NCI-H1105 (cell line): ENCODE results near the gene LCNL1.
"Not testable (repeated sequence)": the region's sequence is repeated elsewhere in the genome, so short reads cannot be mapped to it uniquely, and the experiment has no call there.

Experiments
- DNase-seq: peaks from one replicate; lab custom pipeline; 2025; lab: John Stamatoyannopoulos, UW

LCNL1 gene

DNA sequence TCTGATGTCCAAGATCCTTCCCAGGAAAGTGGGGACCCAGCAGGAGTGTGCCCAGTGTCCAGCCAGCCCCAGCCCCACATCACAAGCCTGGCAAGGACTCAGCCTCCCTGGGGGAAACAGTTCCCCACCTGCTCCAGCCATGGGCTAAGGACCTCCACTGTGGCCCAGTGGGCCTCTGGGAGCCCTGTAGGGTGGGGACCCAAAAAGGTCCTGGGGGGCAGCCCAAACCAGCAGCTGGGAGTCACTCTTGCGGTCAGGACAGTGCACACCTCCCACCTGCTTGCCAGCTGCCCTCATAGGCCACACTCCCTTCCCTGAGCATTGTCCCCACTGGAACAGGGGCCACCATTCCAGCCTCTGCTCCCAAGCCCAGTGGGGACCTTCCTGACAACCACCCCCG lies 43.6 kb downstream of the LCNL1 start:
- no peak for DNase-seq

DNA sequence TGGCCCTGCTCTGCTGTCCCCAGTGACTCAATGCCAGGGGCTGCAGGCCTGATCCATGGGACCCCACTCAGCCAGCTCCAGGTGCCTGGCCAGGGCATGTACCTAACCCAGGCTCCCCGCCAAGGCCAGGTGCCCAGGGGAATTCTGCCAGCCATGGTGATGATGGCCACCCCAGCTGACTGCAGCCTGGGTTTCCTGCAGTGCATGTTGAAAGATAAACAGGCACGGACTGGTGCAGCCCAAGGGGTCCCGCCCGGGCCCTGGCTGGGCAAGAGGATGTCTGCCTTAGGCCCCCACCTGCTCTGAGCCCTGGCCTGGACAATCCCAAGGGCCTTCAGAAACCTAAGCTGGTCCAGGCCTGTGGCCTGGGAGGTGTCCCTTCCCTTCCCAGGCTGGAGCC lies 44.0 kb downstream of the LCNL1 start:
- no peak for DNase-seq

DNA sequence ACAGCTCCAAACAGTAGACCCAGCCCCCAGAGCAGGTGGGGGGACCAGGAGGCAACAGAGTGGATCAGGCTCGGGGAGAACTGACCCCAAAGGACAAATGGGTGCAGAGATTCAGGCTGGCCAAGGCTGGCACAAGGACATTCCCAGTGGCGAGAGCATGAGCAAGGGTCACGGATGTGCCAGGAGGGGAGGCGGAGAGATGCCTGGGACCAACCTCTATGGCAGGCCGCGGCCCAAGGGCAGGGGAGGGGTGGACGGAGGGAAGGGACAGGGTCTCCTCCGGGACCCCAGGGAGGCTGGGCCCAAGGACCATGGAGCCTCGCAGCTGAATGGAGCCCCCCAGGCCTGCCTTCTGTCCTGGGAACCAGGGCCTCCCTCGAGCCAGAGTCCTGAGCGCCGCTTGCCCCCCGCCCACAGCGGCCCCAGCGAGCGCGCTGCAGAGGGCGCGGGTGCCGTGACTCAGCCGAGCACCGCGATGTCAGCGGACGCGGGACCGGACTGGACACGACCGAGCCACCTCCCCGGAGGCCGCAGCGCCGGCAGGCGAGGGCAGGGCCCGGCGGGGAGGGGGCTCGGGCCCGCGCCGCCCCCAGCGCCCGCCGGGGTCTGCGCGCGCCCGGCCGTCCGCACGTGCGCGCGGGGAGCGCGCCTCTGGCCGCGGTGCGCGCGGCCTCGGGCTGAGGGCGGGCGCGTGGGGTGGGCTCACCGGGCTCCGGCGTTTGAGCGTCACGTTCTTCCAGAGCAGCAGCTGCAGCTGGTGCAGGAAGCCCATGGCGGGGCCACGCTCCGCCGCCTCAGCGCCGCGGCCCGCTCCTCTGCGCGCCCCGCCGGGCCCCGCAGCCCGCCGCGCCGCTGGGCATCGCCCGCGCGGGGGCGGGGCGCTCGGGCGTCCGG lies 44.8 kb downstream of the LCNL1 start, which contains the start of gene ABCA2:
ABCA2 (minus strand) TSS at position 869 of the 894 bp plus-strand sequence; CDS start at position 772, 97 bp downstream.
- no peak for DNase-seq

DNA sequence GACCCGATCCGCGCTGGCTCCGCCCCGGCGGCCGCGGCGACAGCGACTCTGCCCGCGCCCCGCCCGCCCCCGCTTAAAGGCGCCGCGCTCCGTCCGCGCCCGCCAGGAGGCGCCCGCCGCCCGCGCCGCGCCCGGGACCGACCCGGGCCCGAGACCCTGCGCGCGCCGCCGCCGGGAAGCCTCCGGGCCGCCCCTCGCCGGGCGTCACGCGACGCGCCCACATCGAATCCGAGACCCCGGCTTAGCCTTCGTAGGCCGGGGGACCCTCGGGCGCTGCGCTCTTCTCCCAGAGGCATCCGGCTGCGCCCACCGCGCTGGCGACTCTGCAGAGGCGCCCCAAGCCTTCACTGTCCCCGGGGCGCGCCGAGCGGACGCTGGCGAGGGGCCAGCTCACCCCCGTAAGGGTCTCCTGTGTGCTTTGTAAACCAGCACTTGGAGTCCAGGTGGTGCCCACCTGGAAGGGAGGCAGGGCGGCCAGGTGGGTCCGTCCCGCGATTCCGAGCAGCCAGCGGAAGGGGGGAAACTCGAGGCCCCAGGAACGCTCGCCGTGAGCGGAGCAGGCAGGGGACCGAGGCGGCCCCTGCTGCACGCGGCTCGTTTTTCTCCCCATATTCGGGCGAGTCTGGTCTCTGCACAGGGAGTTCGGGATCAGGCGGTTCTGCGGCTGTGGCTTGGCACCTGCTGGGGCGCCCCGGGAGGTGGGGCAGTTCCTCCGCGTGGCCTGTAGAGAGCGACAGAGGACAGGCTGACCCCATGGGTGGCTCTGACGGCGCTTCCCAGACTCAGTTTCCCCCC lies 45.7 kb downstream of the LCNL1 start:
- peak; percentile 35 for DNase-seq

DNA sequence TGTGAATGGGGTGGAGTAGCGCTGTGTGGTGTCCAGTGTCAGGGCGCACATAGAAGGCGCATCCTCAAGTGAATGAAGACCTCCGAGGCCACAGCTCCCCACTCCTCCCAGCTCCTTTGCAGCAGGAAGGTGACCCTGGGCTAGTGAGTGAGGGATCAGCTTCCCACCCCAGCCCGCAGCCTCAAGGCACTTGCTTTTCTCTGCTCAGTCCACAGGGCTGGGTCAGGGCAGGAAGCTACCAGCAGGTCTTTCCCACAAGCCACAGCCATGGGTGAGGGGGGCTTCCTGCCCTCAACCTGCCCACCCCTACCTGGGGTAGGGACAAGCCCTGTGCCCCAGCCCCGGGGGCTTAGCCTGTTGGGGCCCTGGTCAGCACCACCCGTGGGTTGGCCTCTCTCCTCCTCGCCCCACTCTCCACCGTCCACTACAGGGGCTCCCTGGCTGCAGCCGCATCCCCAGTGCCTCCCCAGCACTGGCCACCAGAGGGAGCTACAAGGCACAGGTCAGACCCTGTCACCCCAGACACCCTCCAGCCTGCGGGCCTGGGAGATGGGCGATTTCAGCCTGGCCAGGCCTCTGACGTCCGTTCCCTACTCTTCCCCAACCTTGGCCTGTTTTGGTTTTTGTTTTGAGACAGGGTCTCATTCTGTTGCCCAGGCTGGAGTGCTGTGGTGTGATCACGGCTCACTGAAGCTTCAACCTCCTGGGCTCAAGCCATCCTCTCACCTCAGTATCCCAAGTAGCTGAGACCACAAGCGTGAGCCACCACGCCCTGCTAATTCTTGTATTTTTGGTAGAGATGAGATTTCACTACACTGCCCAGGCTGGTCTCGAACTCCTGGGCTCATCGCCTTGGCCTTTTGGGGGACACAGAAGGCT lies 46.5 kb downstream of the LCNL1 start:
- no peak for DNase-seq

DNA sequence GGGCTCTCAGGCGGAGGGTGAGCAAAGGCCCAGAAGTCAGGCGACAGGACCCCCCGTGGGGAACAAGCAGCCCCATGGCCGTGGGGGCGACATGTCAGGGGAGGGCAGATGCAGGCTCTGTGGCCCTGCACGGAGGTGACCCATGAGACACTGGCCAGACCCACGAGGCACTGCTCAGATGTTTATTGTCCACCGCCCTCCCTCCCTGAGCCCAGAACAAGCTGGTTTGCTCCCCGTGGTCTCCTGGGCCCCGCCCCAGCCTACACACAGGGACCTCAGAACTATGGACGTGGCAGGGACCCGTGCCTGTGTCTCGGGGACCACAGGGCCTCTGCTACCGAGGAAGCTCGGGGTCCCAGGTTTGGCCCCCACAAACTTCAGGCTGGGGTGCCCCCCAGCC lies 47.2 kb downstream of the LCNL1 start:
- DNase-seq, result no peak

DNA sequence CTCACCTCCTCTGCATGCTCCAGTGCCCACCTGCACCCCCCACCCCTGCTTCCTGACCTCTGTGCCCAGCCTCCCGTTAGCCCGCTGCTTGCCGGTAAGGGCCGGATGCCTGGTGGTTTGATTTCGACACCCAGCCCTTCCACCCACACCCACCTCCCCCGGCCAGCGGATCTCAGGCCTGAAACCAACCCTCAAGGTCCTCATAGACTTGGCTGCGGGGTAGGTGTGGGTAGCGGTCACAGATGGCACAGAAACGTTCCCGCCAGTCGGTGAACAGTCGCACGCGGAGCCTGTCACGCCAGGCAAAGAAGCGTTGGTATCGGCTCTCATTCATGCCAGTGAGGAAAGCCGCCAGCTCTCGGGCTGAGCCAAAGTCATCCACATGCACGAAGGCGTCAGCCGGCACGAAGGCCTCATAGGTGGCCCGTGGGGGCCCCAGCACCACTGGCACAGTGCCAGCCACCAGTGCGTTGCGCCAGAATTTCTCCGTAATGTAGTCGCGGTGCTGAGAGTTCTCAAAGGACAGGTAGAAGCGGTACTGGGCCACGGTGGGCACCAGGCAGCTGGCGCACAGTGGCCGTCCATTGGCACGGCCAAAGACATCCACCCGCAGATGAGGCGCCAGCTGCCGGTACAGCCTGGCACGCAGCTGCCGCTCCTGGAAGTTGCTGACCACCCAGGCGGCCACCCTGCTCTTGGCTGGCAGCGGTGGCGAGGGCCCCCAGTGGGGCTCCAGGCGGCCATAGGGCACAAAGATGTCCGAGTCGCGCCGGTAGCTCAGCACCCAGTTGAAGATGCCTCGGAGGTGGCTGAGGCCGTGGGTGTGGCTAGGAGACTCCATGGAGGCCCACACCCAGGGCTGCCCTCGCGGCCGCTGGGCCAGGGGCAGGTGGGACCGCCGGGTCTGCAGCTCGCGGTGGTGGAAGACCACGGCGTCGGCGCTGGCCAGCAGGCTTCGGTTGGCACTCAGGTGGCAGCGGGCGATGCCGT lies 48.0 kb downstream of the LCNL1 start:
- no peak for DNase-seq

DNA sequence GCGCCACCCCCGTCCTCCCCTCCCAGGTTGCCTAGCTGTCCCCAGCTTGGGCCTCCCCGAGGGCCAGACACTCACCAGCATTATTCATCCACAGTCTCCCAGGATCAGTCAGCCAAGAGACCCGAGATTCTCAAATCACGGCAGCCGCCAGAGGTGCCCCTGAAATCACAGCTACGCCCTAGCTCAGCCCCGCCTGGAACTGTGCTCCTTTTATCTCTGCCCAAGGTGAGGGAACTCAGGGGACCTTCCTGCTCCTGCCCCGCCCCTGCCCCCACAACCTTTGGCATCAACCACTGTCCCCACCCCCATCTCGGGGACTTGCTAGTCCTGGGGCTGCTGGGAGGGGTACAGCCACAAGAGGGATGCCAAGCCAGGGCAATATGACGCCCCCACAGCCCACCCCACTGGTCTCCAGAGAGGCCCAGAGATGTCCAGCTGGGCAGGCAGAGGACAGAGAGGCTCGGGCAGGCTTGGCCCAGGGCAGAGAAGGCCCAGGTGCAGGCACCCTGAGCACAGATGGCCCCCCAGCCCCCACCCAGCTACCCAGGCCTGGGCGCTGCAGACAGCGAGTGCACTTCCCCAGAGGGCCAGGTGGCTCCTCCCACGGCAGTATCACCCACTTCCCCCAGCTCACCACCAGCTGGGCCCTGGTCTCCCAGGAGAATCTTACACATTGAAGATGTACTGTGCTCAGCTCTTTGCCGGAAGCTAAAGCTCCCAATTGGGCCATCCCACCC lies 49.3 kb downstream of the LCNL1 start, which contains the start of gene FUT7:
FUT7 (minus strand) TSS at position 185 of the 737 bp plus-strand sequence; CDS start at position 88, 97 bp downstream.
- DNase-seq, result no peak

DNA sequence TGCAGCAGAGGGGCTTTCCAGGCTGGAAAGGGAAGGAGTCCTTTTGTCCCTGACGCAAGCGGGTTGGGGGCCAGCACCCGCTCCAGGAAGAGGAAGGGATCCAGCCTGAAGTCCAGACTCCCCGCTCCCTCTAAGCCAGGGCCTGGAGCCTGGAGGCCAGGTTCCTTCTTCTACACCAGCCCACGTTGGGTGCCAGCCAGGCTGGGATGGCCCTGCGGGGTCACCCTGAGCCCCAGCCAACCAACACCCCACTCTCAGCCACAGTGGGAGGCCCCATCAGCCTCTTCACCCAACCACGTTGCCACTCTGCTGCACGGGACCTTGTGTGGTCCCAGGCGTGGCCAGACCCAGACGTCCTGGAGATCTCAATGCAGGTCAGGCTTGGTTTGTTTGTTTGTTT lies 50.1 kb downstream of the LCNL1 start:
- no peak for DNase-seq

DNA sequence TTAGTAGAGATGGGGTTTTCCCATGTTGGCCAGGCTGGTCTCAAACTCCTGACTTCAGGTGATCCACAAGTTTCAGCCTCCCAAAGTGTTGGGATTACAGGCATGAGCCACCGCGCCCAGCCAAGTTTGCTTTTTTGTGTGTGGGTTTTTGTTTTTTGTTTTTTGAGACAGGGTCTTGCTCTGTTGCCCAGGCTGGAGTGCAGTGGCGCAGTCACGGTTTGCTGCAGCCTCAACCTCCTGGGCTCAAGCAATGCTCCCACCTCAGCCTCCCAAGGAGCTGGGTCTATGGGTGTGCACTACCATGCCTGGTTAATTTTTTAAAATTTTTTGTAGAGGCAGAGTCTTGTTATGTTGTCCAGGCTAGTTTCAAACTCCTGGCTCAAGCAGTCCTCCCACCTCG lies 50.7 kb downstream of the LCNL1 start:
- DNase-seq, result not testable (repeated sequence)

DNA sequence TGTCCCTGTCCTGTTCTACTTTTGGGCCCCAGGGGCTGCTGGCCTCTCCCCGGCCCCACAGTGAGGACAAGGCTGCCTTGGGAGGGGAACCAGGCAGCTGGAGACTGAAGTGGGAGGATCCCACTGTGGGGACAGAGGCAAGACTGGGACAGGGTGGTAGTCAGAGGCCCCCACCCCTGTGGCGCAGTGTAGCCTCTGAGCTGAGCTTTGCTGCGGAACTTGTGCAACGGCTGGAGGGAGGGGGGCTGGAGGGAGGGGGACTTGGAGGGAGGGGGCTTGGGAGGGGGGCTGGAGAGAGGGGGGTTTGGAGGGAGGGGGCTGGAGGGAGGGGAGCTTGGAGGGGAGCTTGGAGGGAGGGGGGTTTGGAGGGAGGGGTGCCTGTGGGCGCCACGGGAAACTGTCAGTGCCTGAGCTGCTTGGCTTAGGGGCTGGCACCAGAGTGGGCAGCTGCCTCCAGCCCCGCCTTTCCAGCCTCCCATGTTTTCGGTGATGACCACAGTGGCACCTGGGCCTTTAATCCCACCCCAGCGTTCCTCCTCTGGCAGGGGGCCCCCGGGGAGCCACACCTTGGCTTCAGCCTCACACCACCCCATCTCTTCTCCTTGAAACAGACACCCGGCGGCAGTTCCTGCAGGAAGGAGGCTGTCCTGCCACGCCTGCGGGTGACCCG lies 51.4 kb downstream of the LCNL1 start:
- no peak for DNase-seq

DNA sequence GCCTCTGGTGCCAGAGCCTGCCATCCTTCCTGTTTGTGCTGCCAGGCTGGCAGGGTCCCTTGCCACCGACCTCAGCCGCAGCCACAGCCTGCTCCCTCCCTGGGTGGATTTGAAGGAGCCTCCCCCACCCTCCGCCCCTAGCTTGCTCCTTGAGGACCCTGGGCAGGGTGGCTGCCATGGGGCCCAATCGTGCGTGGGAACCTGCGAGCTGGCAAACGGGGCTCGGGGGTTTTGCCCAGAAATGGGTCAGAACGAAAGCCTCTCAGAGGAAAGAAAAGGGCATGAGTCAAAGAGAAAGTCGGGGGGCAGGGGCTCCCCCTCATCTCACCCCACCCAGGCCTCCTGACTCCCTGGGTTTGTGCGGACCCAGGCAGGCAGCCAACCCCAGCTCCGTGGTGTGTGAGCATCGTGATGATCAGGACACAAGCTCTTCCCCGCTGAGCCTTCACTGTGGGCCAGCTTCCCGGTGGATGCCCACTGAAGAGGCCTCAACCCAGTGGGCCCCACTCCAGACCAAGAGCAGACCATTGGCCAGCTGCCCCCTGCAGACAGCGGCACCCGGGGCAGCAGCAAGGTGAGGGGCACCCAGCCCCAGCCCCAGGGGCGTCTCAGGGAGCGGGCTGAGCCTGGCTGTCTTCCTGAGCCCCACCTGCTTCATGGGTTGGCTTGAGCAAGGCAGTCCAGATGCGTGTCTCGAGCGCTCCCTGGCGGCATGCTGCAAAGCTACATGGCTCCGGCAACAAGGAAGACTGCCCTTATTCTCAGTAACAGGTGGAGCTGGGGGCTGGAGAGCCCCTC lies 52.1 kb downstream of the LCNL1 start:
- DNase-seq, result peak; percentile 65
